ENCODE data around the gene PLA2G2F. TPM values are rescaled to one million over a fixed set of nuclear protein-coding genes. Genes with fewer than 3 reads are reported as not detected.

PLA2G2F gene
- polyA plus RNA-seq, 4 donors: 0.13 to 1.0 (median 0.93) TPM; not detected in 1

- no peak for DNase-seq (ENCODE audit: low read depth in 4 of 4, low spot score in 3 of 4)
These were observed 48.1 kb downstream of the PLA2G2F start for GRCh38 chr1:20187103-20187812.

GRCh38 chr1:20187813-20188454 lies 48.8 kb downstream of the PLA2G2F start:
- no peak for DNase-seq (ENCODE audit: low read depth in 4 of 4, low spot score in 3 of 4)

- no peak for DNase-seq (ENCODE audit: low read depth in 4 of 4, low spot score in 3 of 4)
These were observed 49.3 kb downstream of the PLA2G2F start for GRCh38 chr1:20188455-20188817.

- no peak for DNase-seq (ENCODE audit: low read depth in 4 of 4, low spot score in 3 of 4)
These were observed 50.5 kb downstream of the PLA2G2F start for GRCh38 chr1:20189664-20190063.

- no peak for DNase-seq (ENCODE audit: low read depth in 4 of 4, low spot score in 3 of 4)
These were observed 51.4 kb downstream of the PLA2G2F start for GRCh38 chr1:20190256-20191160.

DNA sequence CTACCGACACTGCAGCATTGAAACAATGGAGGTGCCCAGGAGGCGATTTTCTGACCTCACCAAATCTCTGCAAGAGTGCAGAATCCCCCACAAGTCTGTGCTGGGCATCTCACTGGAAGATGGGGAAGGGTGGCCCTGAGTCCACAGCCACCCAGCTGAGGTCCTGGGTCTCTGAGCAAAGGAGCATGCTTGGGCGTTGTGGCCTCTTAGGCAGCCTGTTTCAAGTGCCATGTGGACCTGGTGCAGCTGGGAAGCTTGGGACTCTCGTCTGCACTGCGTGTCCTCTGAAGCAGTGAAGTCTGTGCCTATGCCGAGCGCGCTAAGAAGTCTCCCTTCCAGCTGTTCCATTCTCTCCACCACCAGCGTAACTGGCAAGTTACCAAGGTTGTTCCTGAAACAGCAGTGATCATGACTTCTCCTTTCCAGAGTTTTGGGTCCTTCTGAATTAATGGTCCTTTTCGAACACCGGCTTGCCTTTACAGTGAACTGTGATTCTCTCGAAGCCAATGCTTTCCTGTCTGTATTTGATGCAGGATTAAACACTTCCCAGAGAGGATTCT lies 52.2 kb downstream of the PLA2G2F start:
- no peak for DNase-seq (ENCODE audit: low read depth in 4 of 4, low spot score in 3 of 4)

DNA sequence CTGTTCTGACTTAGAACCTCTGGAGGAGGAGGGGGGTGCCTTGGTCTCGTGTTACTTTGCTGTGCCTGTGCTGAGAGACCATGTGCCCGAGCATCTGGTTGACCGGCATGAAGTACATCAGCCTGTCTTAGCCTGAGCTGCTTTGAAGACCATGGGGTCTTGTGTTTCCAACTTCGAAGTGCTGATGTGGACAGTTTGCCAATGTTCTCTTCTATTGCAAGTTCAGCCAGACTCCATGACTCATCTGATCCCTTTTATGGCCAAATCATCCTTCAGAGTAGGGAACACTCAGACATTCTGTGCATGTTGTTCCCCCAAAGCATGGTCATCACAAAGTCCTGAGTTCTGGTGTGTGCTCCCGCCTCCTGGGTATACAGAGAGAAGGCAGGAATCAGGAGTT lies 53.2 kb downstream of the PLA2G2F start:
- DNase-seq (ENCODE audit: low read depth in 4 of 4, low spot score in 3 of 4): no peak

DNA sequence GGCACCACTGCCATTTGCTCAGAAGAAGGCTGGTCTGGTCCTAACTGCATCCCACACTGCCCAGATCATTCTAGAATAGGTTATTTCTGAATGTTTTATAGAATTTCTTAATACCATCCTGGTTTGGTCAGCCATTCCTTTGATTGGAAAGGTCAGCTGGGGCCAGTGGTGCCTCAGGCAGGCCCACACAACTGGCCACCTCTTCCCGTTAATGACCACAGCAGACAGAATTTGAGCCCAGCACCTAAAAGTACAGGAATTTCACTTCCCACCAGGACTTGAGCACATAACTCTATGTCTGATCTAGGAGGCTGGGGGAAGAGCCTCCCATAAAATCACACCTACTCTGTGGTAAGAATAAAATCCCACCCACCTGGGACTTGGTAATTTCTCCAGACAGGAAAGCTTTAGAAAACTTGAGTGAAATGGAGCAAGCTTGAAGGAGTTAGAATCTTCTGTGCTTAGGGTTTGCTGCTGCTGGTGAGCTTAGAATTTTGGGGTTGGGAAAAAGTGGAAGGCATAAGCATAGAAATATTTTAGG lies 53.8 kb downstream of the PLA2G2F start:
- no peak for DNase-seq (ENCODE audit: low read depth in 4 of 4, low spot score in 3 of 4)

DNA sequence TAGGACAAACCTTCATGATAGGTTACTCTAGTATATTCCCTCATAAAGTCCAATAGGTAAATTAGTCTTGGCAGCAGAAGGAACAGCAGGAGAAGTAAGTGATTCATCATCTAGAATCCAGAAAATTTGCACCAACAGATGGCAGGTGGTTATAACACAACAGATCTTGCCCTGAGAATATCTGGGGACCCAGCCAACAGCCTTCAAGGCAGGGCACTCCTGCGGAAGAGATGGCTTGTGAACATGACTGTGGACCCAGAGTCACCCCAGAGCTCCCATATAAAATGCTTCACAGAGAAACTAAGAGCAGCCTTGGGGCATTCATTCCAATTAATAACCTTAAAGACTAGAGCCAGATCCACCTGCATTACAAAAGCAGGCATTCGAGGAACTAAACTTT lies 55.1 kb downstream of the PLA2G2F start:
- DNase-seq (ENCODE audit: low read depth in 4 of 4, low spot score in 3 of 4): no peak

GRCh38 chr1:20194757-20195461 lies 55.8 kb downstream of the PLA2G2F start:
- DNase-seq (ENCODE audit: low read depth in 4 of 4, low spot score in 3 of 4): no peak

- DNase-seq (ENCODE audit: low read depth in 4 of 4, low spot score in 3 of 4): no peak
These were observed 56.3 kb downstream of the PLA2G2F start for GRCh38 chr1:20195462-20195780.

- no peak for DNase-seq (ENCODE audit: low read depth in 4 of 4, low spot score in 3 of 4)
These were observed 58.2 kb downstream of the PLA2G2F start for GRCh38 chr1:20197329-20197791.

DNA sequence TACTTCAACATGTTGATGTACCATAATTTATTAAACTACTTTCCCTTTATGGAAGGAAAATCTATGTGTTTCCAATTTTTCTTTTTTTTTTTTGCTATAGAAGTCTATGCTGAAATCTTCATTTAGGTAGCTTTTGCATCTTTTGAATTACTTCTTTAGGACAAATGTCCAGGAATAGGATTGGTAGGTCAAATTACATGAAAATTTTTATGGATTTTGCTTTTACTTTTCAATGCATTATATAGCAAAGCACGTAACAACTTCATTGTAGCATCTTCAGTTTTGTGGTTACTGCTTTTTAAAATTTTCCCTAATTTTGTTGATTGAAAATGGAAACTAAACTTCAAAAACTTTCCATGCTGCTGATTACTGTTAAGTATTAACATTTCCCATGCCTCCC lies 59.2 kb downstream of the PLA2G2F start:
- no peak for DNase-seq (ENCODE audit: low read depth in 4 of 4, low spot score in 3 of 4)

GRCh38 chr1:20198918-20199317 lies 59.8 kb downstream of the PLA2G2F start:
- DNase-seq (ENCODE audit: low read depth in 4 of 4, low spot score in 3 of 4): no peak

- DNase-seq (ENCODE audit: low read depth in 4 of 4, low spot score in 3 of 4): no peak
These were observed 60.3 kb downstream of the PLA2G2F start for GRCh38 chr1:20199403-20199802.

DNA sequence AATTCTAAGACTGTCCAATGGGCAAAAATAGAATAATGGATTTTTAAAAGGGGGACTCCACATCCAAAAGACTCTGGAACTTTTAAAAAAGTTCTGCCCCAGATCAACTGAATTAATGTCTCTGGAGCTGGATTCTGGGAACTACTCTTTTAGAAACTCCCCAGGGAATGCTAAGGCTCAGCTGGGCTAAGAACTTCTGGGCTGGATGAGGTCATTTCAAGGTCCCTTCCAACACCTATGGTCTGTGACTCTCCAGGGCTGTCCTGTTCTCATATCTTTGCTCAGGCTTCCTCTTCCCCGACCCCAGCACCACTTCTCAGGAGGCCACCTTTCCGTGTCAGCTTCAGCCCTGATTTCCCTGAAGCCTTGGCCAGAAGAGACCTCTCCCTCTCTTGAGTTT lies 60.7 kb downstream of the PLA2G2F start:
- no peak for DNase-seq (ENCODE audit: low read depth in 4 of 4, low spot score in 3 of 4)
